ENCODE results near the gene RMND1. TPM values are rescaled to one million over a fixed set of nuclear protein-coding genes. Genes with fewer than 3 reads are reported as not detected.

The RMND1 gene
- total RNA-seq, 2 experiments from 2014 or later = 6.5 to 7.5 TPM

- no peak for ATAC-seq (ENCODE audit: poor library complexity)
- H3K9me3 Mint-ChIP-seq = no peaks in the 10 kb centered on the region
- peak overlapping the region; percentile 68 for H3K4me3 Mint-ChIP-seq
- CTCF ChIA-PET = interaction anchor here (0.6 kb wide), 1 partner anchor 94 kb away, joined by 3 read pairs; no protein-coding TSS in a partner anchor
- H3K4me3 ChIP-seq (ENCODE audit: low read length) = no peak overlapping the region
- TF ChIP-seq CTCF (IDR thresholded peaks at IDR 0.05) = no peak
- POLR2A ChIA-PET = interaction anchor here (5.1 kb wide), 1 partner anchor 9 kb away, joined by 45 read pairs; the partner anchor contains the start of gene ZBTB2
- H3K36me3 Mint-ChIP-seq (ENCODE audit: low read depth) = peaks cover 9% of the 10 kb centered on the region
- H3K27ac Mint-ChIP-seq = peak overlapping the region; percentile 93
- peaks cover 36% of the 10 kb centered on the region for H3K4me1 ChIP-seq (ENCODE audit: insufficient read depth, low read length)
- intact Hi-C loops (cut with DNase I, micrococcal nuclease) = loop anchor here in 1 of 2 experiments (10.0 kb wide), 3 partner anchors 793 to 1837 kb away; partner anchors contain the start of genes FBXO5 and PPIL4
- H3K9me3 ChIP-seq (ENCODE audit: control insufficient read depth in 1 of 2, insufficient read depth in 1 of 2, low read length in 2 of 2) = no peaks in the 10 kb centered on the region
- H3K4me1 Mint-ChIP-seq (ENCODE audit: low read depth) = peaks cover 70% of the 10 kb centered on the region
- DNase-seq = peak in 2 of 14 experiments; percentile 20 to 30
- H3K36me3 ChIP-seq (ENCODE audit: insufficient read depth, low read length) = peaks cover 11% of the 10 kb centered on the region
- H3K27me3 ChIP-seq (ENCODE audit: control insufficient read depth in 1 of 2, insufficient read depth in 2 of 2, low read length in 2 of 2) = no peaks in the 10 kb centered on the region
- H3K27me3 Mint-ChIP-seq = no peaks in the 10 kb centered on the region
- no peak overlapping the region for H3K27ac ChIP-seq (ENCODE audit: low read depth in 1 of 2, low read length in 2 of 2)
These were observed 70.2 kb downstream of the RMND1 start for GRCh38 chr6:151381722-151382121.

- peak overlapping the region; percentile 49 for H3K4me3 ChIP-seq (ENCODE audit: low read length)
- TF ChIP-seq CTCF (IDR thresholded peaks at IDR 0.05) = no peak
- ChIA-PET POLR2A (interaction anchor here (5.1 kb wide), 1 partner anchor 10 kb away, joined by 45 read pairs; the partner anchor contains the start of gene ZBTB2), CTCF (no interaction called here)
- H3K4me1 ChIP-seq (ENCODE audit: insufficient read depth, low read length) = peaks cover 41% of the 10 kb centered on the region
- Mint-ChIP-seq H3K9me3 (no peaks in the 10 kb centered on the region), H3K27ac (peak overlapping the region; percentile 93), H3K27me3 (no peaks in the 10 kb centered on the region), H3K4me3 (peak overlapping the region; percentile 89), H3K4me1 (ENCODE audit: low read depth) (peaks cover 73% of the 10 kb centered on the region), H3K36me3 (ENCODE audit: low read depth) (peaks cover 9% of the 10 kb centered on the region)
- peak overlapping the region; percentile 74 to 85 for H3K27ac ChIP-seq (ENCODE audit: low read depth in 1 of 2, low read length in 2 of 2)
- ATAC-seq (ENCODE audit: poor library complexity) (peak; percentile 27), DNase-seq (no peak)
- no peaks in the 10 kb centered on the region for H3K27me3 ChIP-seq (ENCODE audit: control insufficient read depth in 1 of 2, insufficient read depth in 2 of 2, low read length in 2 of 2)
- H3K9me3 ChIP-seq (ENCODE audit: control insufficient read depth in 1 of 2, insufficient read depth in 1 of 2, low read length in 2 of 2) = no peaks in the 10 kb centered on the region
- peaks cover 11% of the 10 kb centered on the region for H3K36me3 ChIP-seq (ENCODE audit: insufficient read depth, low read length)
- intact Hi-C loops (cut with DNase I, micrococcal nuclease) = loop anchor here in 1 of 2 experiments (10.0 kb wide), 3 partner anchors 794 to 1836 kb away; partner anchors contain the start of genes FBXO5 and PPIL4
These were observed 71.1 kb downstream of the RMND1 start for GRCh38 chr6:151380848-151381205.

DNA sequence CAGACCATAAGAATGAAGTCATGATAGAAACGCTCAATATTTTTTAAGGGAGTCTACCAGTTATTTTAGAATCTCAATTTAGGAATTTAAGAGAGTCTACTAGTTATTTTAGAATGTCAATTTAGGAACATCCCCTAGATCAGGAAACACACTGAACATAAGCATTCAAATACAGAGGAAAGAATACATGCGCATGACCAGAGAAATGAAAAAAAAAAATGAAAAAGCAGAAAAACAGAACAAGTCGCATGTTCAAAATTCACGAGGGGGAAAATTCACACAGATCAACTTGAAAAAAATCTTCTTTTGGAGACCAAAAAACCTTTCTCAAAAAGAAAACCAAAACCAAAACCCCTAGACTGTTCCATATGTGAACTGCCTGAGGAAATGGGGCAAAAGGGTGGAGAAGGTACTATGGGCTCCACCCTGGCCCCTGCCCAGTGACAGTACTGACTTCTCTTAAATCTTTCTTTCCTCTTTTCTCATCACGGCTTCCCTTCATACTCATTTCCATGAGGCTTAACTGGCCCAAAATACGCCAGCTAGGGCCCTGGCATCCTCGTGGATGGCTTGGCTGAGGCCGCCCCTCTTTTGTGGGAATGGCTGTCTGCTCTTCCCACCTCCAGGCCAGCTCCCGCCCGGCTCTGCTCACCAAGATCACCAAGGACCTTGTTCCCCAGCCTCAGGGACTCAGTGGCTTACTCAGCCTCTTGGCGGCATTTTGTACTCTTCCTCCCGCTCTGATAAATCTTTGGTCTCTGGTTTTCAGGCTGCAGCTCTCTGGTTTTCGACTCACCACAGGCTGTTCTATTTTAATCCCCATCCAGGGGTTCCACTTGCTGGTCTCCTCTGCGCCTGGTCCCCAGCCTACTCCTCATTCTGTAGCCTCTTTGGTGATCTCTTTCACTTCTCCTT is 71.7 kb downstream of the RMND1 start:
- H3K9me3 ChIP-seq (ENCODE audit: control insufficient read depth in 1 of 2, insufficient read depth in 1 of 2, low read length in 2 of 2) = no peaks in the 10 kb centered on the region

More for the DNA sequence above, 71.7 kb downstream of the RMND1 start:
- Mint-ChIP-seq H3K27me3 (no peaks in the 10 kb centered on the region), H3K4me3 (peak overlapping the region; percentile 89), H3K27ac (peak overlapping the region; percentile 93), H3K36me3 (ENCODE audit: low read depth) (peaks cover 9% of the 10 kb centered on the region), H3K9me3 (no peaks in the 10 kb centered on the region), H3K4me1 (ENCODE audit: low read depth) (peaks cover 71% of the 10 kb centered on the region)
- H3K4me1 ChIP-seq (ENCODE audit: insufficient read depth, low read length) = peaks cover 46% of the 10 kb centered on the region
- intact Hi-C loops (cut with DNase I, micrococcal nuclease) = loop anchor here in 1 of 2 experiments (10.0 kb wide), 3 partner anchors 795 to 1835 kb away; partner anchors contain the start of genes FBXO5 and PPIL4
- no peak for TF ChIP-seq CTCF (IDR thresholded peaks at IDR 0.05)
- H3K27ac ChIP-seq (ENCODE audit: low read depth in 1 of 2, low read length in 2 of 2) = peak overlapping the region; percentile 74 to 85
- H3K27me3 ChIP-seq (ENCODE audit: control insufficient read depth in 1 of 2, insufficient read depth in 2 of 2, low read length in 2 of 2) = no peaks in the 10 kb centered on the region
- peaks cover 11% of the 10 kb centered on the region for H3K36me3 ChIP-seq (ENCODE audit: insufficient read depth, low read length)
- CTCF ChIA-PET = interaction anchor here (1.6 kb wide), 1 partner anchor 8 kb away, joined by 3 read pairs; no protein-coding TSS in a partner anchor
- peak overlapping the region; percentile 49 for H3K4me3 ChIP-seq (ENCODE audit: low read length)
- DNase-seq (peak in 4 of 14 experiments; percentile 32 to 80 (median 61)), ATAC-seq (ENCODE audit: poor library complexity) (peak; percentile 83)
- POLR2A ChIA-PET = interaction anchor here (5.1 kb wide), 1 partner anchor 10 kb away, joined by 45 read pairs; the partner anchor contains the start of gene ZBTB2
